H1 (cell line): Measurements from ENCODE around the gene NUAK1. TPM values are rescaled to one million over a fixed set of nuclear protein-coding genes. Genes with fewer than 3 reads are reported as not detected.
A peak's percentile ranks its signal among the peaks of the same experiment; 100 is the strongest.

ENCODE experiments used
- CTCF ChIA-PET: fragments of 300-600 bp; sonication (Branson Sonifier 250); formaldehyde crosslinking; loops from one replicate; lab custom pipeline; 2021; ENCODE audit not compliant: partially characterized antibody; lab: Charles Lee
- POLR2A ChIA-PET: fragments of 300-600 bp; sonication (Branson Sonifier 250); formaldehyde crosslinking; loops from one replicate; lab custom pipeline; 2021; ENCODE audit warnings: inconsistent platforms; ENCODE audit not compliant: partially characterized antibody; lab: Charles Lee
- DNase-seq, 2 experiments: peaks; one replicate each; pipeline versions ENCODE4 v3.0.0 to v3.0.0-alpha.2; 2010 to 2022; ENCODE audit warnings: low spot score in 2 of 2, low read depth in 1 of 2, mixed read lengths in 1 of 2
- FAIRE-seq: peaks from 2 replicates; lab custom pipeline; 2011; peaks lifted over from hg19 to GRCh38; lab: Jason Lieb, UNC
- H2AFZ ChIP-seq: 2 replicates; pipeline ENCODE4 v1.8.1; 2012; ENCODE audit warnings: low read length, inconsistent platforms
- H2AK5ac ChIP-seq: 2 replicates; pipeline ENCODE4 v1.6.1; 2013; ENCODE audit warnings: low read depth, low read length
- H2BK120ac ChIP-seq: replicated peaks from 2 replicates; pipeline ENCODE3; 2013; ENCODE audit warnings: low read depth, low read length, inconsistent platforms
- H2BK12ac ChIP-seq: 2 replicates; pipeline ENCODE4 v1.6.1; 2013; ENCODE audit warnings: low read depth, low read length
- H2BK15ac ChIP-seq: 2 replicates; pipeline ENCODE4 v1.6.1; 2013; ENCODE audit warnings: low read length
- H2BK20ac ChIP-seq: 2 replicates; pipeline ENCODE4 v1.6.1; 2013; ENCODE audit warnings: low read length
- H2BK5ac ChIP-seq: 2 replicates; pipeline ENCODE4 v1.6.1; 2013; ENCODE audit warnings: low read depth, low read length
- H3K14ac ChIP-seq: 2 replicates; pipeline ENCODE4 v1.6.1; 2013; ENCODE audit warnings: inconsistent platforms; ENCODE audit not compliant: insufficient read length
- H3K18ac ChIP-seq: 2 replicates; pipeline ENCODE4 v1.6.1; 2013; ENCODE audit warnings: low read length; ENCODE audit errors: extremely low read depth
- H3K23ac ChIP-seq: 2 replicates; pipeline ENCODE4 v1.6.1; 2013; ENCODE audit warnings: inconsistent platforms; ENCODE audit not compliant: insufficient read length
- H3K23me2 ChIP-seq: 2 replicates; pipeline ENCODE4 v1.6.1; 2013; ENCODE audit warnings: low read depth, low read length
- H3K27ac ChIP-seq: 2 replicates; pipeline ENCODE4 v1.6.1; 2011; ENCODE audit warnings: low read depth, low read length, inconsistent platforms
- H3K27me3 ChIP-seq, 4 experiments: replicated peaks in 1 of 4; 1 replicate in 1 of 4; 2 replicates in 3 of 4; pipeline versions ENCODE4 v1.6.1 to v1.8.1; 2011 to 2013; ENCODE audit warnings: low read length in 3 of 4, mild to moderate bottlenecking in 3 of 4, inconsistent platforms in 2 of 4, mixed read lengths in 2 of 4, moderate library complexity in 1 of 4; ENCODE audit not compliant: control insufficient read depth in 3 of 4, insufficient read depth in 3 of 4; ENCODE audit errors: extremely low read depth in 1 of 4
- H3K36me3 ChIP-seq, 4 experiments: 2 replicates each; pipeline versions ENCODE4 v1.6.1 to v1.8.1; 2011 to 2013; ENCODE audit warnings: mild to moderate bottlenecking in 4 of 4, low read length in 3 of 4, moderate library complexity in 2 of 4, control low read depth in 1 of 4, inconsistent platforms in 1 of 4; ENCODE audit not compliant: insufficient read depth in 4 of 4, control insufficient read depth in 2 of 4
- H3K4ac ChIP-seq: replicated peaks from 2 replicates; pipeline ENCODE3; 2013; ENCODE audit warnings: low read length, low read depth, mixed read lengths, inconsistent platforms; ENCODE audit not compliant: insufficient read length
- H3K4me1 ChIP-seq, 4 experiments: replicated peaks in 1 of 4; 1 replicate in 1 of 4; 2 replicates in 3 of 4; pipeline versions ENCODE4 v1.6.1 to v1.8.1; 2011 to 2013; ENCODE audit warnings: low read length in 3 of 4, inconsistent platforms in 2 of 4, mixed read lengths in 1 of 4; ENCODE audit not compliant: insufficient read depth in 4 of 4, control insufficient read depth in 3 of 4
- H3K4me2 ChIP-seq, 2 experiments: 2 replicates each; pipeline versions ENCODE4 v1.6.1 to v1.8.1; 2011 to 2013; ENCODE audit warnings: low read depth in 2 of 2, low read length in 2 of 2, control low read depth in 1 of 2, inconsistent platforms in 1 of 2, mild to moderate bottlenecking in 1 of 2; ENCODE audit not compliant: insufficient read depth in 1 of 2
- H3K4me3 ChIP-seq, 4 experiments: fragments of 200-600, 300-600 bp in 1 of 4; sonication (generic), shearing (Covaris generic), sonication (Bioruptor Twin) in 1 of 4; 2 replicates each; pipeline versions ENCODE4 v1.5.1 to v1.8.1; 2011 to 2016; ENCODE audit warnings: low read length in 4 of 4, low read depth in 3 of 4, control low read depth in 2 of 4, inconsistent platforms in 2 of 4, mild to moderate bottlenecking in 2 of 4, mixed read lengths in 1 of 4, moderate library complexity in 1 of 4; ENCODE audit not compliant: insufficient read depth in 2 of 4; ENCODE audit errors: extremely low read depth in 1 of 4
- H3K56ac ChIP-seq: replicated peaks from 2 replicates; pipeline ENCODE3; 2013; ENCODE audit warnings: low read depth, mild to moderate bottlenecking, mixed read lengths, low read length, inconsistent platforms; ENCODE audit not compliant: insufficient read length
- H3K79me1 ChIP-seq: 2 replicates; pipeline ENCODE4 v1.6.1; 2013; ENCODE audit warnings: low read depth, low read length, control low read depth
- H3K79me2 ChIP-seq, 2 experiments: 2 replicates each; pipeline versions ENCODE4 v1.6.1 to v1.8.1; 2012 to 2013; ENCODE audit warnings: low read length in 2 of 2, mild to moderate bottlenecking in 2 of 2, inconsistent platforms in 1 of 2; ENCODE audit not compliant: insufficient read depth in 2 of 2, control insufficient read depth in 1 of 2
- H3K9ac ChIP-seq, 4 experiments: replicated peaks in 1 of 4; 1 replicate in 1 of 4; 2 replicates in 3 of 4; pipeline versions ENCODE4 v1.6.1 to v1.8.1; 2011 to 2013; ENCODE audit warnings: low read depth in 3 of 4, low read length in 3 of 4, control low read depth in 2 of 4, mild to moderate bottlenecking in 2 of 4, moderate library complexity in 2 of 4, inconsistent platforms in 1 of 4; ENCODE audit errors: extremely low read depth in 1 of 4
- H3K9me3 ChIP-seq, 2 experiments: 2 replicates each; pipeline versions ENCODE4 v1.6.1 to v1.8.1; 2012 to 2013; ENCODE audit warnings: mild to moderate bottlenecking in 2 of 2, moderate library complexity in 2 of 2, control low read depth in 1 of 2, inconsistent platforms in 1 of 2, low read depth in 1 of 2, low read length in 1 of 2, mixed read lengths in 1 of 2; ENCODE audit not compliant: insufficient read depth in 2 of 2
- H4K20me1 ChIP-seq, 2 experiments: replicated peaks in 1 of 2; 2 replicates each; pipeline versions ENCODE3 to v1.8.1; 2011 to 2013; ENCODE audit warnings: inconsistent platforms in 2 of 2, low read length in 2 of 2, mild to moderate bottlenecking in 1 of 2; ENCODE audit not compliant: insufficient read depth in 2 of 2, control insufficient read depth in 1 of 2
- H4K5ac ChIP-seq: 2 replicates; pipeline ENCODE4 v1.6.1; 2013; ENCODE audit warnings: low read length, low read depth, mixed read lengths, inconsistent platforms; ENCODE audit not compliant: insufficient read length
- H4K8ac ChIP-seq: 2 replicates; pipeline ENCODE4 v1.8.0; 2013; ENCODE audit warnings: mild to moderate bottlenecking, moderate library complexity, low read length, inconsistent platforms; ENCODE audit not compliant: insufficient read depth; ENCODE audit errors: extremely low read depth
- H4K91ac ChIP-seq: replicated peaks from 2 replicates; pipeline ENCODE3; 2013; ENCODE audit warnings: low read length, mixed read lengths, inconsistent platforms; ENCODE audit not compliant: insufficient read length
- BACH1 ChIP-seq: IDR thresholded peaks from 2 replicates; pipeline ENCODE4 v1.6.1; 2012; ENCODE audit warnings: low read length, improper control_type of control experiment
- BCL11A ChIP-seq, 2 experiments: IDR thresholded peaks; one replicate each; pipeline ENCODE4 v1.6.1; 2011; ENCODE audit warnings: low read depth in 2 of 2, low read length in 2 of 2, mild to moderate bottlenecking in 2 of 2
- CEBPB ChIP-seq: IDR thresholded peaks from 2 replicates; pipeline ENCODE4 v1.6.1; 2012; ENCODE audit warnings: low read depth, low read length
- HDAC2 ChIP-seq, 2 experiments: fragments of 300-600 bp in 1 of 2; sonication (generic) in 1 of 2; IDR thresholded peaks; 2 replicates each; pipeline ENCODE4 v1.6.1; 2011 to 2012; ENCODE audit warnings: low read depth in 2 of 2, low read length in 2 of 2, mild to moderate bottlenecking in 2 of 2, moderate library complexity in 2 of 2, borderline replicate concordance in 1 of 2, inconsistent platforms in 1 of 2
- JUND ChIP-seq: IDR thresholded peaks from 2 replicates; pipeline ENCODE4 v1.6.1; 2011; ENCODE audit warnings: mild to moderate bottlenecking, improper control_type of control experiment, low read length
- NANOG ChIP-seq: IDR thresholded peaks from 2 replicates; pipeline ENCODE4 v1.6.1; 2011; ENCODE audit warnings: low read length, low read depth, mild to moderate bottlenecking, inconsistent platforms; ENCODE audit not compliant: insufficient read depth, poor library complexity, severe bottlenecking
- POU5F1 ChIP-seq: IDR thresholded peaks from 2 replicates; pipeline ENCODE4 v1.6.1; 2011; ENCODE audit warnings: low read depth, mild to moderate bottlenecking, low read length, moderate library complexity
- RAD21 ChIP-seq, 2 experiments: IDR thresholded peaks in 1 of 2; conservative IDR thresholded peaks in 1 of 2; 2 replicates each; pipeline ENCODE4 v1.6.1; 2011; ENCODE audit warnings: low read depth in 2 of 2, low read length in 2 of 2, improper control_type of control experiment in 1 of 2, inconsistent platforms in 1 of 2, mild to moderate bottlenecking in 1 of 2, moderate library complexity in 1 of 2
- SP1 ChIP-seq: IDR thresholded peaks from 2 replicates; pipeline ENCODE4 v1.6.1; 2011; ENCODE audit warnings: low read depth, low read length
- TAF1 ChIP-seq: IDR thresholded peaks from 2 replicates; pipeline ENCODE4 v1.6.1; 2011; ENCODE audit warnings: mild to moderate bottlenecking, low read depth, low read length
- WGBS, 2 experiments: shearing (Covaris generic) in 1 of 2; methylation state at CpG; one replicate each; pipeline versions ENCODE4 v1.1.6 to v1.1.7; 2013 to 2015; ENCODE audit warnings: low lambda C conversion rate in 2 of 2, mixed read lengths in 2 of 2, inconsistent platforms in 1 of 2, low coverage in 1 of 2, missing lambda C conversion rate in 1 of 2; ENCODE audit not compliant: insufficient replicate concordance in 2 of 2, insufficient coverage in 1 of 2, insufficient read length in 1 of 2; ENCODE audit errors: extremely low coverage in 1 of 2, missing lambda C conversion rate in 1 of 2; 5-methylcytosine and 5-hydroxymethylcytosine counted together
- polyA plus RNA-seq, 7 experiments: library from polyadenylated mRNA; depleted of rRNA in 3 of 7; stranded (reverse) in 5 of 7; unstranded in 2 of 7; fragments of >200 nt in 5 of 7; fragments of 200-250 nt in 2 of 7; gene quantifications; 1 replicate in 5 of 7; 2 replicates in 1 of 7; 4 replicates in 1 of 7; pipeline versions ENCODE4 v1.2.1 to v1.2.3, GENCODE V29; 2011 to 2013; ENCODE audit warnings: missing spikeins in 2 of 7, mixed read lengths in 2 of 7
- total RNA-seq: library from RNA; stranded (reverse); fragmentation: NEBNext Ultra II Directional; extraction: Animal tissue kit (Norgen Biotek cat#: 25700); gene quantifications from 2 replicates; pipeline ENCODE4 v1.2.1, GENCODE V29; 2021

NUAK1 gene
- total and polyA plus RNA-seq, 2 of the 8 experiments (the other 6 are each of a cell fraction or from before 2014, with no cell fraction given): 6.7 to 18.2 TPM

DNA sequence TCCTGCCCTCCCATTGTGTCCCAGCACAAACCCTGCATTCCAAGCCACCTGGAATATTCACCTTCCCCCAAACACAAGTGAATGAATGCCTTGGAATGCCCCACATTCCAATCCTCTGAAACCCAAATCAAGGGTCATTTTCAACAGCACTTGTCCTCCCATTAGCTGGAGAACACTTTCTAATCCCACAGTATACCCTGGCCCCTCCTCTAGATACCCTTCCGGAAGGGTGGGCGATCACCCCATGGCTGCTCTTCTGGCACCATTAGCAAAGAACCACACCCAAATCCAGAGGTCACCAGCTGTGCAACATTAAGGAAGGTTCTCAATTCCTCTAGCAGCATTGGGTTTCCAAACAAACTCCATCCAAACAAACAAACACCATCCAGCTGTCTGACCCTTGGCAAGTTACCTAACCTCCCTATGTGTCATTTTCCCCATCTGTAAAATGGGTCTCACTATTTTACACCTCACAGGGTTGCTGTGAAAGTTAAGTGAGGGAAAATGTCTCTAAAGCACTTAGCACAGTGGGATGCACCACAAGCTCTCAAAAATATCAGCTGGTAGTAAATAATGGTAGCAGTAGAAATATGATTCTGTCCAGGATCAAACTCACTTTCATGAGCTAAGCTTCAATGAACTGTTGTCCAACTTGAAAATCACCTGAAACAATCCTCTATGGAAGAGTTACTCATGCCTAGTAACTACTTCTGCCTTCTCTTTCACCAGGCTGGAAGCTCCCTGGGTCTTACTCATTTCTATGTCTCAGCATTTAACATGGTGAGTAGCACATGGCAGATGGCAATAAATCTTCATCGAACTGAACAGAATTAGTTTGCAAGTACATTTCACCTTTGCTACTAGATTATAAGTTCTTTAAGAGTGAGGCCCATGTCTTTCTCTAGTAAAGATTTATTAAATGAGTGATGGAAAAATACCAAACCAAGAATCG, 5.3 kb downstream of the NUAK1 start:
- POLR2A ChIA-PET: interaction anchor here (0.6 to 2.5 kb wide), 11 partner anchors 9 to 236 kb away, joined by 3 to 28 read pairs (median 3); no protein-coding TSS in a partner anchor
- peak overlapping the region; percentile 43 to 54 for H3K4me2 ChIP-seq
- TF ChIP-seq BCL11A (IDR thresholded peaks at IDR 0.05; ENCODE audit: low read depth in 2 of 2, low read length in 2 of 2): peak in 1 of 2 experiments; percentile 62
- no peak for TF ChIP-seq BACH1
- TF ChIP-seq POU5F1: no peak
- no peak for TF ChIP-seq TAF1
- peak; percentile 32; the same call in 1 of the 2 replicates for TF ChIP-seq JUND
- TF ChIP-seq SP1: peak; percentile 89
- peak in 1 of 2 experiments; percentile 35; a peak in 1 of 4 replicates for TF ChIP-seq HDAC2 (IDR thresholded peaks at IDR 0.05; ENCODE audit: borderline replicate concordance in 1 of 2, low read depth in 2 of 2, low read length in 2 of 2)
- peak; percentile 80 for TF ChIP-seq NANOG
- peak in 1 of 2 experiments; percentile 7; a peak in 1 of 4 replicates for TF ChIP-seq RAD21 (IDR thresholded peaks at IDR 0.05 in 1 of 2, conservative IDR thresholded peaks at IDR 0.05 in 1 of 2; ENCODE audit: low read depth in 2 of 2, low read length in 2 of 2)
- no peak for TF ChIP-seq CEBPB

More for the DNA sequence above, 5.3 kb downstream of the NUAK1 start:
- no peaks in the 10 kb centered on the region for H3K9me3 ChIP-seq
- peaks cover 4% of the 10 kb centered on the region; the same call in 1 of the 2 replicates for H3K79me1 ChIP-seq
- H2AK5ac ChIP-seq: peak overlapping the region; percentile 94
- no peak overlapping the region for H3K9ac ChIP-seq
- H3K23ac ChIP-seq: no peak overlapping the region
- H3K4ac ChIP-seq: peak overlapping the region; percentile 80
- H3K23me2 ChIP-seq: peaks cover 9% of the 10 kb centered on the region; the same call in 1 of the 2 replicates
- peak overlapping the region; percentile 35 for H3K18ac ChIP-seq
- peak overlapping the region; percentile 89 for H2BK20ac ChIP-seq
- H4K5ac ChIP-seq: peak overlapping the region; percentile 45
- peak; percentile 95 for FAIRE-seq
- peak overlapping the region; percentile 96 for H2BK5ac ChIP-seq
- H3K14ac ChIP-seq: no peak overlapping the region
- 54% methylated on average over 4 of the region's 4 CpGs; no CpG with 5 or more reads in 1 of the 2 experiments for WGBS, 2 experiments
- H4K20me1 ChIP-seq: no peaks in the 10 kb centered on the region
- H2BK15ac ChIP-seq: peak overlapping the region; percentile 46; the same call in 1 of the 2 replicates
- peak overlapping the region; percentile 50; the same call in 1 of the 2 replicates for H3K27ac ChIP-seq
- H3K4me1 ChIP-seq: peaks cover 43 to 74% (median 49%) of the 10 kb centered on the region in 4 experiments
- peak overlapping the region; percentile 85; the same call in 1 of the 2 replicates for H2BK12ac ChIP-seq
- DNase-seq: peak in 1 of 2 experiments; percentile 62
- H4K91ac ChIP-seq: peak overlapping the region; percentile 63
- H3K27me3 ChIP-seq: peaks cover 0 to 7% (median 0%) of the 10 kb centered on the region in 4 experiments; a peak in 1 of 7 replicates
- peak overlapping the region; percentile 76 for H2BK120ac ChIP-seq
- CTCF ChIA-PET: interaction anchor here (0.9 to 6.5 kb wide), 17 partner anchors 10 to 713 kb away, joined by 3 to 79 read pairs (median 4); no protein-coding TSS in a partner anchor
- H3K36me3 ChIP-seq: no peaks in the 10 kb centered on the region
- peak overlapping the region in 1 of 4 experiments; percentile 13; a peak in 1 of 8 replicates for H3K4me3 ChIP-seq
- H4K8ac ChIP-seq: no peak overlapping the region
- H2AFZ ChIP-seq: no peak overlapping the region
- H3K56ac ChIP-seq: no peak overlapping the region
- H3K79me2 ChIP-seq: peaks cover 0 to 92% of the 10 kb centered on the region in 2 experiments; a peak in 2 of 4 replicates
